Subcutaneous adipose tissue (tissue), 4 donors: Measurements from ENCODE around the gene CEP350. TPM values are rescaled to one million over a fixed set of nuclear protein-coding genes. Genes with fewer than 3 reads are reported as not detected.

Experiments
- total RNA-seq, 4 donors: library from RNA; depleted of rRNA; stranded (reverse); fragments of >200 nt; gene quantifications; one replicate each; pipeline ENCODE4 v1.1.0, GENCODE V29; 2016
- TF ChIP-seq, protein P1 (sequence below): fragments of 450-650 bp; IDR thresholded peaks from one replicate; pipeline ENCODE4 v1.5.1; 2016; ENCODE audit warnings: low read depth, mild to moderate bottlenecking, control low read depth, antibody characterized with exemption, moderate library complexity

Gene CEP350
- total RNA-seq, 4 donors from 2014 or later, result 77.2 to 136 (median 103) TPM

DNA sequence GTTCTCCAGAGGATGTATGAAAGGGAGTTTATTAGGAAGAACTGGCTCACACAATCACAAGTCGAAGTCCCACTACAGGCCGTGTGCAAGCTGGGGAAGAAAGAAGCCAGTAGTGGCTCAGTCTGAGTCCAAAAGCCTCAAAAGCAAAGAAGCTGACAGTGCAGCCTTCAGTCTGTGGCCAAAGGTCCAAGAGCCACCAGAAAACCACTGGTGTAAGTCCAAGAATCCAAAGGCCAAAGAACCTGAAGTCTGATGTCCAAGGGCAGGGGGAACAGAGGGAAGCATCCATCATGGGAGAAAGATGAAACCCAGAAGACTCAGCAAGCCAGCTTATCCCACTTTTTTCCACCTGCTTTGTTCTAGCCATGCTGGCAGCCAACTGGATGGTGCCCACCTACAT is 21.4 kb upstream of the CEP350 start:
- TF ChIP-seq, protein P1, sequence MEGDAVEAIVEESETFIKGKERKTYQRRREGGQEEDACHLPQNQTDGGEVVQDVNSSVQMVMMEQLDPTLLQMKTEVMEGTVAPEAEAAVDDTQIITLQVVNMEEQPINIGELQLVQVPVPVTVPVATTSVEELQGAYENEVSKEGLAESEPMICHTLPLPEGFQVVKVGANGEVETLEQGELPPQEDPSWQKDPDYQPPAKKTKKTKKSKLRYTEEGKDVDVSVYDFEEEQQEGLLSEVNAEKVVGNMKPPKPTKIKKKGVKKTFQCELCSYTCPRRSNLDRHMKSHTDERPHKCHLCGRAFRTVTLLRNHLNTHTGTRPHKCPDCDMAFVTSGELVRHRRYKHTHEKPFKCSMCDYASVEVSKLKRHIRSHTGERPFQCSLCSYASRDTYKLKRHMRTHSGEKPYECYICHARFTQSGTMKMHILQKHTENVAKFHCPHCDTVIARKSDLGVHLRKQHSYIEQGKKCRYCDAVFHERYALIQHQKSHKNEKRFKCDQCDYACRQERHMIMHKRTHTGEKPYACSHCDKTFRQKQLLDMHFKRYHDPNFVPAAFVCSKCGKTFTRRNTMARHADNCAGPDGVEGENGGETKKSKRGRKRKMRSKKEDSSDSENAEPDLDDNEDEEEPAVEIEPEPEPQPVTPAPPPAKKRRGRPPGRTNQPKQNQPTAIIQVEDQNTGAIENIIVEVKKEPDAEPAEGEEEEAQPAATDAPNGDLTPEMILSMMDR, result no peak

DNA sequence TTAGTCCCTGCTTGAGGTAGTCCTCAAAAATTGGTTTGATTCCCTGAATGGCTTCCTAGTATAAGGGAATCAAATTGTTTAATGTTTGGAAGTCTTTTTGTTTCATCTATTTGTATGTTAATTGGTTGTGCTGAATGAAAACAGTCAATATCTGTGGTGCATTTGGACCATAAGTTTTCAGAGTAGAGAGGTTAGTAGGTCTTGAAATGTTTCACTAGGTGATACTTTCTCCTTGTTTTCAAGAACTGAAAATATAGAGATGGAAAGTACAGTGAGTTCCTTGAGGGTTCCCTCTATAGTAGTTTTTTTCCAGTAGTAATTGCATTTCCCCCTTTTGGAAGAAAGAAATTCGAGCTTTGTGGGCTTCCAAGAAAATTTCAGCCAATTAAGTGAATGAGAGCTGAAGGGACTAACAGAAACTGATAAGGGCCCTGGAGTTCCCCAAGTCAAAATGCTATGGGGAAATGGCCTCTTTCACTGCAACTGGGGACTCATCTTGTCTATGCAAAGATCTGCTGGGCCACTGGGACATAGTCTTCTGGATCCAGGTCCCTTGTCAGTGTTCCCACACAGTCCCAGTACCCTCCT is 18.6 kb upstream of the CEP350 start:
- TF ChIP-seq, protein P1, result no peak

DNA sequence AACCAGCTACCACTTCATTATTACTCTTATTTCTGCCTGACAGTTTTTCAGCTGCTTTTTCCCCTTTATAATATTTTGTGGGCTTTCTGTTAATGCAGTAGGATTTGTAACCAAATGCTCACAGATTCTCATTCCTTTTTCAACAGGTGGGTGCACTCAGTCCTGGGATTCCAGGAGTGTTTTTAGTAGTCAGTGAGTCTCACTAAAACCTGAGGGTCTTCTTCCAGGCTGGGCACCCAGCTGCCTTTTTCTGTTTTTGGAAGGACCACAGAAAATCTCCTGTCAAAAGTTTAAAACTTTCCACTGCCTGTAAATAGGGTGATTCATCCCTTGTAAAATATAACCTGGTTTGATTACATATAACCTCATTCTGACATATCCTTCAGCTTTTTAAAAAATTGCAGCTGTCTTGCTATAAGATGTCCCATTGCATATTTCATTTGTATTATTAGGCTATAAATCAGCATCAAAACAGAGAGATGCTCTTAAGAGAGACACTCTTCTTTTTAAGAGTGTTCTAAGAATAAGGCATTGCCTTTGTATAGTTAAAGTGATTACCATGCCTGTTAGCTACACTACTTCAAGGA is 16.8 kb upstream of the CEP350 start:
- TF ChIP-seq, protein P1, result no peak

DNA sequence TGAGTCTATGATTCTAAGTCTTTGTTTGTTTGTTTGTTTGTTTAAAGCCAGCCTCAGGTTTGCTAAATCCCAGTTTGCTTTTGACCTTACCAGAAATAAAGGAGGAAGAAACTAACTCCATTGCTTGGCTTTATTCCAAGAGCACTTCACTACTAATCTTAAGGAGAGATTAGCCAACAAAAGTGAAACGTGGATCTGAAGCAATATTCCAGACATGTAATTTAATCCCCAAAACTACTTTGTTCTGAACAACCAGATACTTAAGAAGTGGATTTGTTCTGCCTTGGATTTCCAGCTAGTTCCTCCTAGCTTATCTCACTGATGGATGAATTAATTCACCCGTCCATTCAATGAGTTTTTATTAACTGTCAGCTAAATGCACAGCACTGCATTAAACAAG is 15.9 kb upstream of the CEP350 start:
- TF ChIP-seq, protein P1, result no peak

DNA sequence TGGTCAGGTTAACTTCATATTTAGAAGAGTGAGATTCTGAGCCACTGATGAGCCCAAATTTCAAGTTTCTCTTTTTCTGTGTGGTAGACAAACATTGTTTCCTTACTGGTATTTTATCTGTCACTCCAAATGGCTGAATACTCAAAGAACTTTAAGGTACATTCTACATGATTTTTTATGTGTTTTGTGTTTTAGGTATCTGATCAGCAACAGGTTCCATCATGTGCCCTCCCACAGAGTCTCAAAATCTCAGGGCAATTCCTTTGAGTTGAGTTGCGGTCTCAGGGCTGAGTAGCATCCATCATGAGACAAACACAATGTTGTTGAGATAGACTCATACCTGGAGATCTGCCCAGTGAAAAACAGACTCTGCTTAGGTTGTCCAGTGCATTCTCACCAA is 14.7 kb upstream of the CEP350 start:
- TF ChIP-seq, protein P1, result no peak

DNA sequence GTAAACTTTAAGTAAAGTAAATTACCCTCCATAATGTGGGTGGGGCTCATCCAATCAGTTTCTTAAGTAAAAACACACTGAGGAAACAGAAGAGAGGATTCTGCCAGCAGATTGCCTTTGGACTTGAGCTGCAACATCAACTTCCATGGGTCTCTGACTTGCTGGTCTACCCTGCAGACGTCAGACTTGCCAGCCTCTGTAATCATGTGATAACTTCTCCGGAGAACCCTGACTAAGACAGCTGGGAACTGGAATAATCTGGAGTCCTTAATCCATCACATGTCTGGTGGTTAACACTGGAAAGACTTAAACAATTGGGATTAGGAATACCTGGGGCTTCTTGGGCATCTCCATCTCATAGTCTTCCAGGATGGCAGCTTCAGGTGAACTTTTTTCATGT is 13.2 kb upstream of the CEP350 start:
- TF ChIP-seq, protein P1, result no peak

DNA sequence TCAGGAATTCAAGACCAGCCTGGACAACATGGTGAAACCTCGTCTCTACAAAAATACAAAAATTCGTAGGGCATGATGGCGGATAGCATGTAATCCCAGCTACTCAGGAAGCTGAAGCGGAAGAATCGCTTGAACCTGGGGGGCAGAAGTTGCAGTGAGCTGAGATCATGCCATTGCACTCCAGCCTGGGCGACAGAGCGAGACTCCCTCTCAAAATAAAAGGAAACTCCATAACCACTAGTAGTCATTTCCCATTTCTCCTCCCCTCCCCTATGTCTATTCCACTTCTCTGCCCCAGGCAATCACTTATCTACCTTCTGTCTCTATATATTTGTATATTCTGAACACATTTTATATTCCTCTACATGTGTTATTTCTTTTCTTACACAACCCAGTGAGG is 4.0 kb upstream of the CEP350 start:
- TF ChIP-seq, protein P1, result no peak
